GM12873 (cell line): Measurements from ENCODE around the gene EFCAB11.

Source experiments
- TF ChIP-seq, protein P1 (sequence below): IDR thresholded peaks from 2 replicates; pipeline ENCODE4 v1.5.1; 2012; ENCODE audit warnings: low read depth, mild to moderate bottlenecking, moderate library complexity, low read length, control low read depth; ENCODE audit not compliant: insufficient read depth; ENCODE audit errors: missing control alignments

Gene EFCAB11

GRCh38 chr14:89798212-89798773, 156.2 kb downstream of the EFCAB11 start:
- TF ChIP-seq, protein P1, sequence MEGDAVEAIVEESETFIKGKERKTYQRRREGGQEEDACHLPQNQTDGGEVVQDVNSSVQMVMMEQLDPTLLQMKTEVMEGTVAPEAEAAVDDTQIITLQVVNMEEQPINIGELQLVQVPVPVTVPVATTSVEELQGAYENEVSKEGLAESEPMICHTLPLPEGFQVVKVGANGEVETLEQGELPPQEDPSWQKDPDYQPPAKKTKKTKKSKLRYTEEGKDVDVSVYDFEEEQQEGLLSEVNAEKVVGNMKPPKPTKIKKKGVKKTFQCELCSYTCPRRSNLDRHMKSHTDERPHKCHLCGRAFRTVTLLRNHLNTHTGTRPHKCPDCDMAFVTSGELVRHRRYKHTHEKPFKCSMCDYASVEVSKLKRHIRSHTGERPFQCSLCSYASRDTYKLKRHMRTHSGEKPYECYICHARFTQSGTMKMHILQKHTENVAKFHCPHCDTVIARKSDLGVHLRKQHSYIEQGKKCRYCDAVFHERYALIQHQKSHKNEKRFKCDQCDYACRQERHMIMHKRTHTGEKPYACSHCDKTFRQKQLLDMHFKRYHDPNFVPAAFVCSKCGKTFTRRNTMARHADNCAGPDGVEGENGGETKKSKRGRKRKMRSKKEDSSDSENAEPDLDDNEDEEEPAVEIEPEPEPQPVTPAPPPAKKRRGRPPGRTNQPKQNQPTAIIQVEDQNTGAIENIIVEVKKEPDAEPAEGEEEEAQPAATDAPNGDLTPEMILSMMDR, result no peak

DNA sequence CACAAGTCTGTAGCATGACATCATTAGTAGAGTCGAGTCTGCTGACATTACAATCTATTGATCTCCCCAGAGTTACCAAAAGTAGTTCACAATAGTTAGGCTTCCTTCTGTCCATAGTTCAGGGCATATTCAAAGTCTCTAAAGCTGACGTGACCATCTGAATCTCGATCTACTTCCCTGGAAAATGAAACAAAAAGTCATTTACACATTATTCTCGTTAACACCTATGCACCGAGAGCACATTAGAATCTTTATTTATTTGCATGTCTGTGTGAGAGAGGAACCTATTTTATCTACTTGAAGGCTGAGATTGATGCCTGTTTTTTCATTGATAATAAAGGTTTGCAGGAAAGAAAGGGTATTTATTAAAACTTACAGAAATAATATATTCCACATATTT, 157.4 kb downstream of the EFCAB11 start:
- TF ChIP-seq, protein P1, result no peak

DNA sequence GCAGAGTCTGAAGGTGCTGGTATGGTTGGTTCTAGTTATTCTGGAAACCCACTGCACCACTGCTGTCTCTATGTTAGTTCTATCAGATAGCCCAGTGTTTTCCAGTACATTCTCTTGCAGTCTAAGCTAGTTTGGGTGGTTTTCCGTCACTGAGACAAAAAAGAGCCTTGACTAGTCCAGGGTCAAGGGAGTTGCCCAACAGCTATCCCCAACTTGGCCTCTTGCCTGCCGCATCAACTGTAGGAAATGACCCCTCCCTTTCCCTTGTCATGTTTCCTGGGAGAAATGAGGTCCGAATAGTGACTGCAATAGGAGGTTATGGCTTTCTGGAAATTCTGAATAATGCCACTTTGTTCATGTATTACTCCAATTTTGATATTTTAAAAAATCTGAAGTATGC, 160.4 kb downstream of the EFCAB11 start:
- TF ChIP-seq, protein P1, result no peak

DNA sequence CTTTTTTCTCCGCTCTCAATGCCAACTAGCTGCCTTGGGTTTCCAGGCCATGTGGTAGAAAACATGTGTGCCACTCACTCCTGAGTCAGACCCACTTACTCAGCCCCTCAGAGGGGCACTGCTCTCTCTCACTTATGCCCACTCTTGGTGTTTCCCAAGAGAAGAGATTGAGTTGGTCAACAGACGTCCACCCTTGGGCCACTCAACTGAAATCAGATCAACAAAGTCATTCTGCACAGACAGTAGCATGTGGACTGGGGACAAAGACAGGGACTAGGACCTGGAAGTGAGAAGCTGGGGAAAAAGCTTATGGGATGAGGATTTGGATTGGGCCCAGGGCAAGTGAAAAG, 161.2 kb downstream of the EFCAB11 start:
- TF ChIP-seq, protein P1, result no peak

DNA sequence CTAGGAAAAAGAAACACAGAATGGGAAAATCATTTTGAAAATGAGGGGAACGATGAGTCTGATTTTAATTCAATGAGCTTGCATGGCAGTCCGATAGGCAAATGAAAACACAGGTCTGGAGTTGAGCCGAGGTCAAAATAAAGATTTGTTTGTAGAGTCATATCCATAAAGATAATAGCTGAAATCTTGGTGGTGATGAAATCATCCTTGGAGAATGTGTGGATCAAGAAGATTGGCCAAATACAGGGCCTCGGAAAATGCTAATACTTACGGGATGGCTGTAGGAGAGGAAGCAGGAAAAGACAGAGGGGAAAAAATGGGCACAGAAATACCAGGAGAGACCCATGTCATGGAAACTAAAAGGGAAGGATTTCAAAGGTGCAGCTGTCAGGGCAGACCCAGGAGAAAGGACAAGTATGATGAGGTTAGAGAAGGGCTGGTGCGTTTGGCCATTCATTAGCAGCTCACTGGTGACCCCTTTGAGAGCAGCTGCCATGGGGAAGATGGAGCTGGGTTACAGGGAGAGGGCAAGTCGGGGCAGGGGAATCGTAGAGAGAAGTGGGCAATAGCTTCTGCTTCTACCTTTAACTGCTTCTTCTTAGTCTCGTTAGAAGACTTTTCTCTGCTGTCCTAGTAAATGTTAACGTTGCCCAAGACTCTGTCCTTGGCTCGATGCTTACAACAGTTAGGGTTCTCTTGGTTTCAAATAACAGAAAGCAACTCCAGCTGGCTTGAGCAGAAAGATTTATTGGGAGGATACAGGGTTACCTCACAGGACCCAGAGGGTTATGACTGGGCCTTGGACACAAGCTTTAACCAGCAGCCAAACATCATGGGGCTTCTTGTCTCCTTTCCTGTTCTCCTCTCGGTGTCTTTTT, 161.8 kb downstream of the EFCAB11 start:
- TF ChIP-seq, protein P1, result no peak

GRCh38 chr14:89787525-89787924, 167.0 kb downstream of the EFCAB11 start:
- TF ChIP-seq, protein P1, result no peak

- TF ChIP-seq, protein P1, result no peak
Observed at GRCh38 chr14:89781046-89781445, 173.5 kb downstream of the EFCAB11 start.
